ENCODE data around the gene MAP2K5. TPM values are rescaled to one million over a fixed set of nuclear protein-coding genes. Genes with fewer than 3 reads are reported as not detected.

The MAP2K5 gene
- total and polyA plus RNA-seq, 9 of the 15 experiments (the other 6 are each of a cell fraction or from before 2014, with no cell fraction given) = 0.41 to 16.5 (median 7.5) TPM

- TF ChIP-seq, protein P1, sequence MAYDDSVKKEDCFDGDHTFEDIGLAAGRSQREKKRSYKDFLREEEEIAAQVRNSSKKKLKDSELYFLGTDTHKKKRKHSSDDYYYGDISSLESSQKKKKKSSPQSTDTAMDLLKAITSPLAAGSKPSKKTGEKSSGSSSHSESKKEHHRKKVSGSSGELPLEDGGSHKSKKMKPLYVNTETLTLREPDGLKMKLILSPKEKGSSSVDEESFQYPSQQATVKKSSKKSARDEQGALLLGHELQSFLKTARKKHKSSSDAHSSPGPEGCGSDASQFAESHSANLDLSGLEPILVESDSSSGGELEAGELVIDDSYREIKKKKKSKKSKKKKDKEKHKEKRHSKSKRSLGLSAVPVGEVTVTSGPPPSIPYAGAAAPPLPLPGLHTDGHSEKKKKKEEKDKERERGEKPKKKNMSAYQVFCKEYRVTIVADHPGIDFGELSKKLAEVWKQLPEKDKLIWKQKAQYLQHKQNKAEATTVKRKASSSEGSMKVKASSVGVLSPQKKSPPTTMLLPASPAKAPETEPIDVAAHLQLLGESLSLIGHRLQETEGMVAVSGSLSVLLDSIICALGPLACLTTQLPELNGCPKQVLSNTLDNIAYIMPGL (CRISPR knock-in tag; IDR thresholded peaks at IDR 0.05) = no peak
- no peak for TF ChIP-seq THAP7 (CRISPR knock-in tag; IDR thresholded peaks at IDR 0.05)
- TF ChIP-seq CREB1 (IDR thresholded peaks at IDR 0.05) = no peak
- no peak for TF ChIP-seq CREB1 (CRISPR knock-in tag; IDR thresholded peaks at IDR 0.05)
- TF ChIP-seq MCM3 (IDR thresholded peaks at IDR 0.05) = no peak
- no peak for TF ChIP-seq ATF1 (CRISPR knock-in tag; IDR thresholded peaks at IDR 0.05)
- no peak for TF ChIP-seq ATF1 (tag; IDR thresholded peaks at IDR 0.05)
Measured at GRCh38 chr15:67777773-67778172, 235.3 kb downstream of the MAP2K5 start (continued).

DNA sequence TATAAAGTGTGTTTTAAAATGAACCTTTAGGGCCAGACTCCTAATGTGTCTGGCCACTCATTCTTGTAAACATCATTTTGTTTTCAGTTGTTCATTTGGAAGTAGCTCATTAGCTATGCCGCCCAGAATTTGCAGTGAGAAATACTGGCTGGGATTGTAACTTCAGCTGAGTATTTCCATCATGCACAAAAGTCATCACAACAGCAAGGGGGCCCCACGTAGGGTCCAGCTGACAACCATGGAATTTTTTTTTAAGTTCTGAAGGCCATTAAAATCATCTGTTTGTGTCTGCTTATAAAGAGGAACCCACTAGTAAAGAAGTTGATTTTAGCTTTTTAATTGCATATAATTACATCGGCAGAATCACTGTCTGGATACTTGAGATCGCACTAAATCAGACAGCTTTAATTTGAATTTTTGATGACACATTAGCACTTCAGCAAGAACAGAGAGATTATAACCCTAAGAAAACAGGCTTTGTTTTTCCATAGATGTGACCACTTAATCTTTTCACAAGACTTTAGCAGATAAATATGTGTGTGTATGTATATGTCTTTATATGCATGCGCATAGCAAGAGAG lies 236.6 kb downstream of the MAP2K5 start:
- H3K79me2 ChIP-seq (ENCODE audit: control insufficient read depth, insufficient read depth, low read length) = no peaks in the 10 kb centered on the region
- peaks cover 0 to 13% of the 10 kb centered on the region in 2 experiments; a peak in 3 of 5 replicates for H3K4me1 ChIP-seq (replicated peaks in 1 of 2; ENCODE audit: control insufficient read depth in 2 of 2, insufficient read depth in 2 of 2, low read length in 2 of 2)
- ChIA-PET CTCF (ENCODE audit: low intra/inter-chr PET ratio) (no interaction called here), POLR2A (interaction anchor here (0.6 to 1.6 kb wide), 4 partner anchors 9 to 695 kb away, joined by 3 to 5 read pairs (median 4); no protein-coding TSS in a partner anchor)
- intact Hi-C loops (cut with micrococcal nuclease) (no loop called here), in situ Hi-C loops (cut with MboI) (no loop called here)
- no peak for FAIRE-seq
- H4K20me1 ChIP-seq (replicated peaks; ENCODE audit: control insufficient read depth, insufficient read depth, low read length) = no peaks in the 10 kb centered on the region
- no peaks in the 10 kb centered on the region for H3K9me3 ChIP-seq (replicated peaks; ENCODE audit: control insufficient read depth, insufficient read depth, low read depth, low read length)
- BruUV-seq (replicated peaks) = no TSS peak
- no peak overlapping the region for H2AFZ ChIP-seq (ENCODE audit: low read depth, low read length)
- no peaks in the 10 kb centered on the region for H3K36me3 ChIP-seq (ENCODE audit: control insufficient read depth, insufficient read depth, low read length)
- H3K27ac ChIP-seq (ENCODE audit: extremely low read depth, low read depth, low read length) = no peak overlapping the region
- WGBS (ENCODE audit: insufficient coverage, low coverage, missing lambda C conversion rate) = 60% methylated on average over 5 of the region's 5 CpGs
- no peak overlapping the region for H3K9ac ChIP-seq (ENCODE audit: insufficient read depth in 1 of 2, low read depth in 2 of 2, low read length in 2 of 2)
- no peak overlapping the region for H3K4me3 ChIP-seq
- no peak for DNase-seq (ENCODE audit: extremely low read depth in 1 of 4, low spot score in 3 of 4)
- H3K9me1 ChIP-seq (ENCODE audit: control insufficient read depth, insufficient read depth, low read length) = no peaks in the 10 kb centered on the region
- H3K27me3 ChIP-seq (ENCODE audit: control insufficient read depth in 2 of 2, insufficient read depth in 2 of 2, low read length in 2 of 2) = no peaks in the 10 kb centered on the region
- H3K4me2 ChIP-seq (ENCODE audit: insufficient read depth, low read length) = no peak overlapping the region
- ATAC-seq = no peak
- TF ChIP-seq, protein P2, sequence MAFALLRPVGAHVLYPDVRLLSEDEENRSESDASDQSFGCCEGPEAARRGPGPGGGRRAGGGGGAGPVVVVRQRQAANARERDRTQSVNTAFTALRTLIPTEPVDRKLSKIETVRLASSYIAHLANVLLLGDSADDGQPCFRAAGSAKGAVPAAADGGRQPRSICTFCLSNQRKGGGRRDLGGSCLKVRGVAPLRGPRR (CRISPR knock-in tag; IDR thresholded peaks at IDR 0.05) = no peak
- TF ChIP-seq ELF1 (tag; IDR thresholded peaks at IDR 0.05) (no peak), ZNF699 (CRISPR knock-in tag; IDR thresholded peaks at IDR 0.05; ENCODE audit: insufficient replicate concordance) (no peak), EGR1 (conservative IDR thresholded peaks at IDR 0.05) (no peak), SRSF9 (IDR thresholded peaks at IDR 0.05; ENCODE audit: borderline replicate concordance, low read depth, low read length) (no peak), ARNT (IDR thresholded peaks at IDR 0.05) (no peak)
- TF ChIP-seq, protein P3, sequence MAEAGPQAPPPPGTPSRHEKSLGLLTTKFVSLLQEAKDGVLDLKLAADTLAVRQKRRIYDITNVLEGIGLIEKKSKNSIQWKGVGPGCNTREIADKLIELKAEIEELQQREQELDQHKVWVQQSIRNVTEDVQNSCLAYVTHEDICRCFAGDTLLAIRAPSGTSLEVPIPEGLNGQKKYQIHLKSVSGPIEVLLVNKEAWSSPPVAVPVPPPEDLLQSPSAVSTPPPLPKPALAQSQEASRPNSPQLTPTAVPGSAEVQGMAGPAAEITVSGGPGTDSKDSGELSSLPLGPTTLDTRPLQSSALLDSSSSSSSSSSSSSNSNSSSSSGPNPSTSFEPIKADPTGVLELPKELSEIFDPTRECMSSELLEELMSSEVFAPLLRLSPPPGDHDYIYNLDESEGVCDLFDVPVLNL (CRISPR knock-in tag; IDR thresholded peaks at IDR 0.05; ENCODE audit: low read depth) = no peak
- TF ChIP-seq, protein P1 (CRISPR knock-in tag; IDR thresholded peaks at IDR 0.05) = no peak
